ENCODE measurements around the gene ABTB2. TPM values are rescaled to one million over a fixed set of nuclear protein-coding genes. Genes with fewer than 3 reads are reported as not detected.
A peak's percentile ranks its signal among the peaks of the same experiment; 100 is the strongest.
"Not testable (repeated sequence)": the region's sequence is repeated elsewhere in the genome, so short reads cannot be mapped to it uniquely, and the experiment has no call there.

Gene ABTB2
- total and polyA plus RNA-seq, 2 experiments from 2014 or later: 2.6 to 12.1 TPM

DNA sequence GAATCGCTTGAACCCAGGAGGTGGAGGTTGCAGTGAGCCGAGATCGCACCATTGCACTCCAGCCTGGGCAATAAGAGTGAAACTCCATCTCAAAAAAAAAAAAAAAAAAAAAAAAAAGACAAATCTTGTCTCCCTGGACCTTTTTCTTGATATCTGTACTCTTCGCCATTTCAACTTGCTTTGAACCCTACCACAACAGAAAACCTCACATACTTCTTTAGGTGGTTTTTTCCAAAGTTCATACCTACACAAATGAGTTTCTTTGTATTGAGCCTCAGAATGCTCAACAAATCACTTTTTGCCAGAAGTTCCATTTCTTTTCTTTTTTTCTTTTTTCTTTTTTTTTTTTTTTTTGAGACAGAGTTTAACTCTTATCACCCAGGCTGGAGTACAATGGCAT is 111.3 kb downstream of the ABTB2 start:
- not testable (repeated sequence) for H3K9me2 ChIP-seq (ENCODE audit: insufficient read depth); H3F3A ChIP-seq (replicated peaks; ENCODE audit: low read depth); H3K27ac ChIP-seq (ENCODE audit: low read depth); H2AFZ ChIP-seq; H3K36me3 Mint-ChIP-seq (ENCODE audit: low read depth); H3K27me3 ChIP-seq (ENCODE audit: insufficient read depth); H3K36me3 ChIP-seq (ENCODE audit: insufficient read depth); H3K4me3 ChIP-seq; H4K20me1 ChIP-seq (replicated peaks; ENCODE audit: insufficient read depth); H3K27me3 Mint-ChIP-seq (ENCODE audit: insufficient read depth, low read depth, poor library complexity); ATAC-seq; DNase-seq (ENCODE audit: low spot score); H3K9me3 Mint-ChIP-seq; H3K4me3 Mint-ChIP-seq; H3K27ac Mint-ChIP-seq; H3K79me2 ChIP-seq (replicated peaks; ENCODE audit: insufficient read depth); H3K4me2 ChIP-seq
- peaks cover 20% of the 10 kb centered on the region for H3K4me1 ChIP-seq (ENCODE audit: insufficient read depth)
- H3K4me1 Mint-ChIP-seq: peaks cover 26% of the 10 kb centered on the region

DNA sequence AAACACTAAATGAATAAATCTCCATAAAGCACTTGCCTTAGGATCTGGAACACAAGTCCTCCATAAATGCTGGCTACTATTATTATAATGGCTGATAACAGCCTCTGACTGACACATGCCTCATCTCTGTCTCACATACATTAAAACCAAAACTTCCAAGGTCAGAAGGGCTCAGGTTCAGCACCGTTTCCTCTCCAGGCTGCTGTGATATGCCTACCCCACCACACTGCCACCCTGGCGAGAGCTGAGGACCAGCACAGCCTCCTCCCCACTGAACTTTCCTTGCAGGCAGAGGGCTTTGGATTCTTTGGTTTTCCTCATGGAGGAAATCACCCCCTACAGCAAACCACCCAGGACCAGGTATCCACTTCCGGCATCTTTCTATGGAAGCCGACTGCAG is 112.8 kb downstream of the ABTB2 start:
- H3K4me2 ChIP-seq: no peak overlapping the region
- no peaks in the 10 kb centered on the region for H3K27me3 Mint-ChIP-seq (ENCODE audit: insufficient read depth, low read depth, poor library complexity)
- ATAC-seq (no peak), DNase-seq (ENCODE audit: low spot score) (no peak)
- no peak overlapping the region for H2AFZ ChIP-seq
- no peaks in the 10 kb centered on the region for H3K27me3 ChIP-seq (ENCODE audit: insufficient read depth)
- H3K79me2 ChIP-seq (replicated peaks; ENCODE audit: insufficient read depth): peaks cover 4% of the 10 kb centered on the region; the same call in 1 of the 2 replicates
- H3K27ac ChIP-seq (ENCODE audit: low read depth): 0 out of 2 replicates have a peak overlapping the region, but pooled peaks have one; percentile 14
- H3K27ac Mint-ChIP-seq: no peak overlapping the region
- H4K20me1 ChIP-seq (replicated peaks; ENCODE audit: insufficient read depth): no peaks in the 10 kb centered on the region
- no peak overlapping the region for H3K4me3 ChIP-seq
- no peak overlapping the region for H3K4me3 Mint-ChIP-seq
- no peaks in the 10 kb centered on the region for H3K9me2 ChIP-seq (ENCODE audit: insufficient read depth)
- no peaks in the 10 kb centered on the region for H3K9me3 Mint-ChIP-seq
- H3F3A ChIP-seq (replicated peaks; ENCODE audit: low read depth): no peaks in the 10 kb centered on the region
- H3K4me1 ChIP-seq (ENCODE audit: insufficient read depth): peaks cover 14% of the 10 kb centered on the region; the same call in 1 of the 2 replicates
- no peaks in the 10 kb centered on the region for H3K36me3 ChIP-seq (ENCODE audit: insufficient read depth)
- peaks cover 19% of the 10 kb centered on the region for H3K4me1 Mint-ChIP-seq
- no peaks in the 10 kb centered on the region for H3K36me3 Mint-ChIP-seq (ENCODE audit: low read depth)
- TF ChIP-seq STAT1 (IDR thresholded peaks at IDR 0.05; ENCODE audit: unreplicated experiment) (no peak), JUNB (IDR thresholded peaks at IDR 0.05; ENCODE audit: unreplicated experiment) (no peak), NANOG (IDR thresholded peaks at IDR 0.05; ENCODE audit: borderline replicate concordance) (no peak), POLR2AphosphoS5 (IDR thresholded peaks at IDR 0.05; ENCODE audit: low read depth) (no peak), EZH2phosphoT487 (IDR thresholded peaks at IDR 0.05; ENCODE audit: unreplicated experiment) (no peak), EZH2 (IDR thresholded peaks at IDR 0.05; ENCODE audit: low read depth, unreplicated experiment) (no peak), ZNF331 (CRISPR knock-in tag; IDR thresholded peaks at IDR 0.05; ENCODE audit: low read depth) (no peak), ZNF114 (CRISPR knock-in tag; IDR thresholded peaks at IDR 0.05) (no peak), CREB1 (CRISPR knock-in tag; IDR thresholded peaks at IDR 0.05; ENCODE audit: low read depth) (no peak)
- TF ChIP-seq, protein P1, sequence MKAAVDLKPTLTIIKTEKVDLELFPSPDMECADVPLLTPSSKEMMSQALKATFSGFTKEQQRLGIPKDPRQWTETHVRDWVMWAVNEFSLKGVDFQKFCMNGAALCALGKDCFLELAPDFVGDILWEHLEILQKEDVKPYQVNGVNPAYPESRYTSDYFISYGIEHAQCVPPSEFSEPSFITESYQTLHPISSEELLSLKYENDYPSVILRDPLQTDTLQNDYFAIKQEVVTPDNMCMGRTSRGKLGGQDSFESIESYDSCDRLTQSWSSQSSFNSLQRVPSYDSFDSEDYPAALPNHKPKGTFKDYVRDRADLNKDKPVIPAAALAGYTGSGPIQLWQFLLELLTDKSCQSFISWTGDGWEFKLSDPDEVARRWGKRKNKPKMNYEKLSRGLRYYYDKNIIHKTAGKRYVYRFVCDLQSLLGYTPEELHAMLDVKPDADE (IDR thresholded peaks at IDR 0.05): no peak
- TF ChIP-seq, protein P2, sequence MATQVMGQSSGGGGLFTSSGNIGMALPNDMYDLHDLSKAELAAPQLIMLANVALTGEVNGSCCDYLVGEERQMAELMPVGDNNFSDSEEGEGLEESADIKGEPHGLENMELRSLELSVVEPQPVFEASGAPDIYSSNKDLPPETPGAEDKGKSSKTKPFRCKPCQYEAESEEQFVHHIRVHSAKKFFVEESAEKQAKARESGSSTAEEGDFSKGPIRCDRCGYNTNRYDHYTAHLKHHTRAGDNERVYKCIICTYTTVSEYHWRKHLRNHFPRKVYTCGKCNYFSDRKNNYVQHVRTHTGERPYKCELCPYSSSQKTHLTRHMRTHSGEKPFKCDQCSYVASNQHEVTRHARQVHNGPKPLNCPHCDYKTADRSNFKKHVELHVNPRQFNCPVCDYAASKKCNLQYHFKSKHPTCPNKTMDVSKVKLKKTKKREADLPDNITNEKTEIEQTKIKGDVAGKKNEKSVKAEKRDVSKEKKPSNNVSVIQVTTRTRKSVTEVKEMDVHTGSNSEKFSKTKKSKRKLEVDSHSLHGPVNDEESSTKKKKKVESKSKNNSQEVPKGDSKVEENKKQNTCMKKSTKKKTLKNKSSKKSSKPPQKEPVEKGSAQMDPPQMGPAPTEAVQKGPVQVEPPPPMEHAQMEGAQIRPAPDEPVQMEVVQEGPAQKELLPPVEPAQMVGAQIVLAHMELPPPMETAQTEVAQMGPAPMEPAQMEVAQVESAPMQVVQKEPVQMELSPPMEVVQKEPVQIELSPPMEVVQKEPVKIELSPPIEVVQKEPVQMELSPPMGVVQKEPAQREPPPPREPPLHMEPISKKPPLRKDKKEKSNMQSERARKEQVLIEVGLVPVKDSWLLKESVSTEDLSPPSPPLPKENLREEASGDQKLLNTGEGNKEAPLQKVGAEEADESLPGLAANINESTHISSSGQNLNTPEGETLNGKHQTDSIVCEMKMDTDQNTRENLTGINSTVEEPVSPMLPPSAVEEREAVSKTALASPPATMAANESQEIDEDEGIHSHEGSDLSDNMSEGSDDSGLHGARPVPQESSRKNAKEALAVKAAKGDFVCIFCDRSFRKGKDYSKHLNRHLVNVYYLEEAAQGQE (IDR thresholded peaks at IDR 0.05; ENCODE audit: unreplicated experiment): no peak
- TF ChIP-seq, protein P3, sequence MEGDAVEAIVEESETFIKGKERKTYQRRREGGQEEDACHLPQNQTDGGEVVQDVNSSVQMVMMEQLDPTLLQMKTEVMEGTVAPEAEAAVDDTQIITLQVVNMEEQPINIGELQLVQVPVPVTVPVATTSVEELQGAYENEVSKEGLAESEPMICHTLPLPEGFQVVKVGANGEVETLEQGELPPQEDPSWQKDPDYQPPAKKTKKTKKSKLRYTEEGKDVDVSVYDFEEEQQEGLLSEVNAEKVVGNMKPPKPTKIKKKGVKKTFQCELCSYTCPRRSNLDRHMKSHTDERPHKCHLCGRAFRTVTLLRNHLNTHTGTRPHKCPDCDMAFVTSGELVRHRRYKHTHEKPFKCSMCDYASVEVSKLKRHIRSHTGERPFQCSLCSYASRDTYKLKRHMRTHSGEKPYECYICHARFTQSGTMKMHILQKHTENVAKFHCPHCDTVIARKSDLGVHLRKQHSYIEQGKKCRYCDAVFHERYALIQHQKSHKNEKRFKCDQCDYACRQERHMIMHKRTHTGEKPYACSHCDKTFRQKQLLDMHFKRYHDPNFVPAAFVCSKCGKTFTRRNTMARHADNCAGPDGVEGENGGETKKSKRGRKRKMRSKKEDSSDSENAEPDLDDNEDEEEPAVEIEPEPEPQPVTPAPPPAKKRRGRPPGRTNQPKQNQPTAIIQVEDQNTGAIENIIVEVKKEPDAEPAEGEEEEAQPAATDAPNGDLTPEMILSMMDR (conservative IDR thresholded peaks at IDR 0.05; ENCODE audit: low read depth in 2 of 2): no peak

Data from GM23338 (cell line).